Limb (tissue), 2 donors: ENCODE results near the gene ASIC4.

Experiments used
- DNase-seq, 2 donors: peaks; one replicate each; pipeline ENCODE4 v3.0.0-alpha.2; 2016; ENCODE audit errors: extremely low spot score in 2 of 2

ASIC4 gene

GRCh38 chr2:219512524-219513216 lies 1.6 kb upstream of the ASIC4 start:
- no peak for DNase-seq

GRCh38 chr2:219513787-219514186 lies 495 bp upstream of the ASIC4 start:
- DNase-seq, result no peak

- no peak for DNase-seq
Measured at GRCh38 chr2:219514836-219515235, 554 bp downstream of the ASIC4 start.

GRCh38 chr2:219515874-219516629 lies 1.8 kb downstream of the ASIC4 start:
- DNase-seq, result no peak

- no peak for DNase-seq
Measured at GRCh38 chr2:219516888-219517287, 2.6 kb downstream of the ASIC4 start.

GRCh38 chr2:219517954-219518778 lies 3.9 kb downstream of the ASIC4 start:
- DNase-seq, result no peak

- DNase-seq, result no peak
Measured at GRCh38 chr2:219519526-219519916, 5.2 kb downstream of the ASIC4 start.

- no peak for DNase-seq
Measured at GRCh38 chr2:219520079-219520478, 5.8 kb downstream of the ASIC4 start.

- DNase-seq, result no peak
Measured at GRCh38 chr2:219521066-219521880, 7.0 kb downstream of the ASIC4 start.

- peak in 1 of 2 donors; percentile 74 for DNase-seq
Measured at GRCh38 chr2:219522111-219523030, 8.1 kb downstream of the ASIC4 start.

- DNase-seq, result no peak
Measured at GRCh38 chr2:219523031-219523671, 8.9 kb downstream of the ASIC4 start.

- no peak for DNase-seq
Measured at GRCh38 chr2:219524817-219525216, 10.5 kb downstream of the ASIC4 start.

GRCh38 chr2:219525533-219526232 lies 11.4 kb downstream of the ASIC4 start:
- no peak for DNase-seq

GRCh38 chr2:219526320-219527075 lies 12.2 kb downstream of the ASIC4 start:
- DNase-seq, result no peak

GRCh38 chr2:219527076-219527394 lies 12.8 kb downstream of the ASIC4 start:
- no peak for DNase-seq

- DNase-seq, result no peak
Measured at GRCh38 chr2:219527472-219527871, 13.2 kb downstream of the ASIC4 start.

GRCh38 chr2:219530048-219530963 lies 16.0 kb downstream of the ASIC4 start:
- peak; percentile 86 to 94 for DNase-seq
